Activated CD8-positive, alpha-beta memory T cell treated with anti-CD3 and anti-CD28 coated beads for 4 hours (primary cell): ENCODE results near the gene DDHD1.
"Not testable (repeated sequence)": the region's sequence is repeated elsewhere in the genome, so short reads cannot be mapped to it uniquely, and the experiment has no call there.

Experiments
- DNase-seq, 2 donors: peaks; one replicate each; pipeline ENCODE4 v3.0.0-alpha.2; 2020; ENCODE audit warnings: low read depth in 2 of 2

Gene DDHD1

GRCh38 chr14:53152887-53153701 lies at the start of gene DDHD1:
DDHD1 (minus strand) TSS chr14:53153323; CDS start chr14:53153098, 225 bp downstream.
- peak; percentile 67 to 70 for DNase-seq

GRCh38 chr14:53195949-53196348 lies 42.8 kb upstream of the DDHD1 start:
- no peak for DNase-seq

GRCh38 chr14:53193193-53193592 lies 40.1 kb upstream of the DDHD1 start:
- no peak for DNase-seq

GRCh38 chr14:53192052-53192760 lies 39.1 kb upstream of the DDHD1 start:
- no peak for DNase-seq

- DNase-seq, result peak in 1 of 2 donors; percentile 31
Measured at GRCh38 chr14:53190938-53191337, 37.8 kb upstream of the DDHD1 start.

- no peak for DNase-seq
Measured at GRCh38 chr14:53187921-53188463, 34.9 kb upstream of the DDHD1 start.

- no peak for DNase-seq
Measured at GRCh38 chr14:53186532-53186931, 33.4 kb upstream of the DDHD1 start.

- no peak for DNase-seq
Measured at GRCh38 chr14:53183611-53184010, 30.5 kb upstream of the DDHD1 start.

GRCh38 chr14:53183056-53183455 lies 29.9 kb upstream of the DDHD1 start:
- DNase-seq, result no peak

- DNase-seq, result not testable (repeated sequence)
Measured at GRCh38 chr14:53181463-53182081, 28.4 kb upstream of the DDHD1 start.

- peak; percentile 8 for DNase-seq
Measured at GRCh38 chr14:53180272-53181221, 27.4 kb upstream of the DDHD1 start.

- not testable (repeated sequence) for DNase-seq
Measured at GRCh38 chr14:53179486-53180005, 26.4 kb upstream of the DDHD1 start.

- no peak for DNase-seq
Measured at GRCh38 chr14:53175375-53175774, 22.3 kb upstream of the DDHD1 start.

GRCh38 chr14:53174918-53175317 lies 21.8 kb upstream of the DDHD1 start:
- no peak for DNase-seq

GRCh38 chr14:53168786-53169185 lies 15.7 kb upstream of the DDHD1 start:
- DNase-seq, result no peak

GRCh38 chr14:53167602-53168328 lies 14.6 kb upstream of the DDHD1 start:
- DNase-seq, result no peak

GRCh38 chr14:53161758-53162435 lies 8.8 kb upstream of the DDHD1 start:
- no peak for DNase-seq

GRCh38 chr14:53156238-53156637 lies 3.1 kb upstream of the DDHD1 start:
- no peak for DNase-seq

GRCh38 chr14:53153702-53154112 lies 584 bp upstream of the DDHD1 start:
- DNase-seq, result no peak
